ENCODE results near the gene SEMA6B. TPM values are rescaled to one million over a fixed set of nuclear protein-coding genes. Genes with fewer than 3 reads are reported as not detected.
"Not testable (repeated sequence)": the region's sequence is repeated elsewhere in the genome, so short reads cannot be mapped to it uniquely, and the experiment has no call there.

SEMA6B gene
- total and polyA plus RNA-seq, 12 donors = 3.4 to 27.9 (median 9.4) TPM

- Histone ChIP-seq H3K27me3 (peaks cover 0 to 21% (median 10%) of the 10 kb centered on the region in 7 donors), H3K27ac (no peak overlapping the region), H3K4me3 (no peak overlapping the region), H3K36me3 (no peaks in the 10 kb centered on the region), H3K4me1 (peaks cover 0 to 42% (median 24%) of the 10 kb centered on the region in 9 donors), H3K9me3 (no peaks in the 10 kb centered on the region)
- 84 to 91% methylated on average over 11 of the region's 11 CpGs for WGBS, 2 donors
- TF ChIP-seq CTCF (IDR thresholded peaks at IDR 0.05) = no peak
- no peak for DNase-seq
- ATAC-seq = no peak
- intact Hi-C loops (cut with DNase I) = loop anchor here in 1 of 10 donors (10.0 kb wide), 1 partner anchor 224 kb away; the partner anchor contains the start of gene FEM1A
Observed at GRCh38 chr19:4570402-4570801, 10.9 kb upstream of the SEMA6B start.

GRCh38 chr19:4568886-4569285 lies 9.4 kb upstream of the SEMA6B start:
- Histone ChIP-seq H3K4me1 (peaks cover 0 to 33% (median 11%) of the 10 kb centered on the region in 9 donors), H3K4me3 (no peak overlapping the region), H3K27me3 (peaks cover 0 to 6% (median under 1%) of the 10 kb centered on the region in 7 donors), H3K27ac (peak overlapping the region in 1 of 10 donors; percentile 79), H3K36me3 (no peaks in the 10 kb centered on the region), H3K9me3 (no peaks in the 10 kb centered on the region)
- DNase-seq (no peak), ATAC-seq (no peak)
- TF ChIP-seq CTCF (IDR thresholded peaks at IDR 0.05) = no peak
- intact Hi-C loops (cut with DNase I) = no loop called here
- 87 to 89% methylated on average over 7 of the region's 7 CpGs for WGBS, 2 donors

DNA sequence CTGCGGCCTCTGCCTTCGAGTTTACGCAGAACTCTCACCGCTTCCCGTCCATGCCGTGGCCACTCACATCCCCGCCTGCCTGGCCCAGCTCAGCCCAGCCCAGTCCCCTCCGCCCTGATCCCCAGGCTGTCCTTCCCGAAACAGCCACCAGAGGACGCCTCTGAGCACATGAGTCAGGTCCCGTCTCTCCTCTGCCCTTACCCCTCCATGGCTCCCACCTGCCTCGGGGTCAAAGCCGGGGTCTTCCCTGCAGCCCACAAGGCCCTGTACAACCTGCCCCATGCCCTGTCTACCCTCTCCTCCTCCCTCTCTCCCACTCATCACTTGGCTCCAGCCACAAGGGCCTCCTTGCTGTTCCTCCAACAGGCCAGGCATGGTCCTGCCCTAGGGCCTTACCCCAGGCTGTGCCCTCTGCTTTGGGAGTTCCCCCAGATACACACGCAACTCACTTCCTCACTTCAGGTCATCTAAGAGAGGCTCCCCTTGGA lies 8.1 kb upstream of the SEMA6B start:
- Histone ChIP-seq H3K36me3 (no peaks in the 10 kb centered on the region), H3K27ac (peak overlapping the region in 9 of 10 donors; percentile 34 to 79 (median 65)), H3K27me3 (peaks cover 0 to 6% (median 0%) of the 10 kb centered on the region in 7 donors), H3K4me3 (peak overlapping the region in 2 of 10 donors; percentile 5 to 22), H3K9me3 (no peaks in the 10 kb centered on the region), H3K4me1 (peaks cover 0 to 38% (median 8%) of the 10 kb centered on the region in 9 donors)
- ATAC-seq (peak; percentile 74 to 93 (median 84)), DNase-seq (peak; percentile 80)
- intact Hi-C loops (cut with DNase I) = no loop called here
- peak; percentile 69 to 88 (median 79) for TF ChIP-seq CTCF (IDR thresholded peaks at IDR 0.05)
- 46 to 53% methylated on average over 14 of the region's 14 CpGs for WGBS, 2 donors

DNA sequence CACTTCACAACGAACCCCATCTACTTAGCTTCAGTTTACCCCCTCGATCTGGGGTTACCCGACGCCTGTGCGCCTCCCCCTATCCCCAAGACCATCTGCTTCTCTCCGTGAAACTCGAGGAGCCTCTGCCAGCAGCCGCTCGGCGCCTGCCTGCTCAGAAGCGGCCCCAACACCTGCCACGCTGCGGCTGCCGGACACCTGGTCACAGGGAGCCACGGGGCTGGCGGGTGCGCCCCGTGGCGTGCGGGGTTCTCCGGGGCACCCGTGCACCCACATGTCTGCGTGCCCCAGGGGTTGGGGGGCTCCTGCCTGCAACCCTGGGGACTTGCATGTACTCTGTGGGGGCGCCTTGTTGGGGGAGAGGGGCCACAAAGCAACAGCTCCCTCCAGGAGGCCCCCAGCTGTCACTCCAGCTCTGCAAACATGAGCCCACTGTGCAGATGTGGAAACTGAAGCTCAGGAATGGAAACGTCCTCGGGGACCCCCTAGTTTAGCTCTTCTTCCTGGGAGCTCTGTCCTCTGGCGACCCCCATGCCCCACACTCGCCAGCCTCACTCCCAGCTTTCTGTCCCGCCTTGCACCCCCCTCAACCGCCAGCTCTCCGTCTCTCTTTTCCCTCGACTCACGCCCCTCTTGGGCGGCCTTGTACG lies 7.0 kb upstream of the SEMA6B start:
- no peaks in the 10 kb centered on the region for H3K9me3 ChIP-seq
- H3K4me3 ChIP-seq = peak overlapping the region in 1 of 10 donors; percentile 22
- no peak for ATAC-seq
- peak overlapping the region in 8 of 10 donors; percentile 34 to 79 (median 68) for H3K27ac ChIP-seq
- no peak for DNase-seq
- peaks cover 0 to 6% (median 0%) of the 10 kb centered on the region in 7 donors for H3K27me3 ChIP-seq
- peaks cover 0 to 40% (median 5%) of the 10 kb centered on the region in 9 donors for H3K4me1 ChIP-seq
- no peaks in the 10 kb centered on the region for H3K36me3 ChIP-seq
- intact Hi-C loops (cut with DNase I) = no loop called here
- no peak for TF ChIP-seq CTCF (IDR thresholded peaks at IDR 0.05)
- 93% methylated on average over 35 of the region's 35 CpGs for WGBS, 2 donors

DNA sequence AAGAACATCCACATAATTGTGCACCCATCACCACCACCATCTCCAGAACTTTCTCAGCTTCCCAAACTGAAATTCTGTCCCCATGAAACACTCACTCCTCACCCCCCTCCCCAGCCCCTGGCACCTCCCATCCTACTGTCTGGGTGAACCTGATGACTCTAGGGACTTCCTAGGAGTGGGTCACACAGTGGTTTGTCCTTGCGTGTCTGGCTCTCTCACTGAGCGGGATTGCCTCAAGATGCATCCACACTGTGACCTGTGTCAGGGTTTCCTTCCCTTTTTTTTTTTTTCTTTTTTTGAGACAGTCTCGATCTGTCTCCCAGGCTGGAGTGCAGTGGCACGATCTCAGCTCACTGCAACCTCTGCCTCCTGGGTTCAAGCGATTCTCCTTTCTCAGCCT lies 4.1 kb upstream of the SEMA6B start:
- peak in 1 of 8 donors; percentile 51 for ATAC-seq
- intact Hi-C loops (cut with DNase I); H3K27ac ChIP-seq; DNase-seq; H3K4me3 ChIP-seq; H3K27me3 ChIP-seq; H3K36me3 ChIP-seq; H3K9me3 ChIP-seq: not testable (repeated sequence)
- H3K4me1 ChIP-seq = peaks cover 0 to 44% (median 9%) of the 10 kb centered on the region in 9 donors
- WGBS, 2 donors = 73 to 74% methylated on average over 5 of the region's 5 CpGs

- H3K27me3 ChIP-seq; H3K9me3 ChIP-seq; intact Hi-C loops (cut with DNase I); H3K36me3 ChIP-seq; H3K4me3 ChIP-seq; DNase-seq: not testable (repeated sequence)
- peak overlapping the region in 2 of 10 donors; percentile 14 to 93 for H3K27ac ChIP-seq
- peaks cover 0 to 46% (median 13%) of the 10 kb centered on the region in 9 donors for H3K4me1 ChIP-seq
- peak in 2 of 8 donors; percentile 24 to 71 for ATAC-seq
- 74 to 83% methylated on average over 7 of the region's 7 CpGs for WGBS, 2 donors
Observed at GRCh38 chr19:4562085-4562484, 2.6 kb upstream of the SEMA6B start.

Data from heart right ventricle (tissue), 16 donors.